HCT116 (cell line): ENCODE measurements around the gene SUPT4H1. TPM values are rescaled to one million over a fixed set of nuclear protein-coding genes. Genes with fewer than 3 reads are reported as not detected.

Source experiments
- ATAC-seq: fragments of 200-7000 bp; cut with Tn5 transposase; 2 replicates; pipeline ENCODE4 v1.9.1; 2020; ENCODE audit warnings: mild to moderate bottlenecking, moderate library complexity
- BruUV-seq: library from RNA; stranded (reverse); fragments of 400-500 nt; replicated peaks from 2 replicates; lab custom pipeline; 2021; lab: Mats Ljungman, UMichigan
- CTCF ChIA-PET: fragments of 300-600 bp; sonication (Branson Sonifier 250); formaldehyde crosslinking; loops from one replicate; lab custom pipeline; 2021; ENCODE audit warnings: antibody characterized with exemption; lab: Charles Lee
- POLR2A ChIA-PET: fragments of 300-600, 350-600 bp; sonication (Branson Sonifier 250); formaldehyde crosslinking; loops from one replicate; lab custom pipeline; 2021; ENCODE audit warnings: antibody characterized with exemption; lab: Charles Lee
- RAD21 ChIA-PET, 2 experiments: fragments of 300-600 bp; sonication (Branson Sonifier 250); formaldehyde crosslinking; loops; one replicate each; lab custom pipeline; 2023; ENCODE audit warnings: low total read pairs in 2 of 2; ENCODE audit not compliant: uncharacterized antibody in 2 of 2, unreplicated experiment in 2 of 2, low non-redundant PET in 1 of 2; lab: Charles Lee
- DNase-seq: peaks from one replicate; pipeline ENCODE4 v3.0.0-alpha.2; 2010; ENCODE audit warnings: low read depth, low spot score
- H2AFZ ChIP-seq: fragments of 200-600 bp; shearing (Covaris generic), sonication (generic); 2 replicates; pipeline ENCODE4 v1.6.1; 2017; ENCODE audit warnings: low read depth, mixed run types, mixed read lengths, antibody characterized with exemption, low read length; ENCODE audit not compliant: poor library complexity, severe bottlenecking
- H3K27ac ChIP-seq: 2 replicates; pipeline ENCODE4 v1.5.1; 2012; ENCODE audit warnings: low read depth, low read length
- H3K27me3 ChIP-seq: fragments of 200-600 bp; sonication (generic); 2 replicates; pipeline ENCODE4 v1.6.1; 2016; ENCODE audit warnings: mixed run types, low read length, mixed read lengths; ENCODE audit not compliant: insufficient read depth
- H3K36me3 ChIP-seq, 2 experiments: fragments of 200-500 bp in 1 of 2; fragments of 200-600 bp in 1 of 2; sonication (Bioruptor generic) in 1 of 2; sonication (generic) in 1 of 2; 2 replicates each; pipeline versions ENCODE4 v1.5.1 to v1.6.1; 2014 to 2016; ENCODE audit warnings: low read length in 2 of 2, inconsistent platforms in 1 of 2, mixed read lengths in 1 of 2, mixed run types in 1 of 2; ENCODE audit not compliant: insufficient read depth in 2 of 2, control insufficient read depth in 1 of 2
- H3K4me1 ChIP-seq, 2 experiments: fragments of 200-600 bp in 1 of 2; sonication (generic) in 1 of 2; 2 replicates each; pipeline versions ENCODE4 v1.5.1 to v1.6.1; 2012 to 2017; ENCODE audit warnings: low read length in 2 of 2, inconsistent platforms in 1 of 2, mild to moderate bottlenecking in 1 of 2, mixed read lengths in 1 of 2, mixed run types in 1 of 2, moderate library complexity in 1 of 2; ENCODE audit not compliant: insufficient read depth in 2 of 2, control insufficient read depth in 1 of 2
- H3K4me2 ChIP-seq: fragments of 200-600 bp; sonication (generic); 2 replicates; pipeline ENCODE4 v1.6.1; 2017; ENCODE audit warnings: mixed run types, low read length, mixed read lengths
- H3K4me3 ChIP-seq, 2 experiments: fragments of 200-600 bp in 1 of 2; sonication (generic) in 1 of 2; replicated peaks in 1 of 2; 2 replicates each; pipeline ENCODE4 v1.5.1; 2011 to 2016; ENCODE audit warnings: low read length in 2 of 2, control low read depth in 1 of 2, low read depth in 1 of 2, mild to moderate bottlenecking in 1 of 2, mixed read lengths in 1 of 2, mixed run types in 1 of 2
- H3K79me2 ChIP-seq: fragments of 200-600 bp; sonication (generic); 2 replicates; pipeline ENCODE4 v1.6.1; 2017; ENCODE audit warnings: mild to moderate bottlenecking, mixed run types, low read length, moderate library complexity, mixed read lengths; ENCODE audit not compliant: insufficient read depth
- H3K9ac ChIP-seq: fragments of 200-600 bp; sonication (generic); 2 replicates; pipeline ENCODE4 v1.6.1; 2016; ENCODE audit warnings: low read length, mixed read lengths
- H3K9me2 ChIP-seq: fragments of 200-600 bp; sonication (generic), shearing (Covaris generic); 2 replicates; pipeline ENCODE4 v1.6.1; 2017; ENCODE audit warnings: mixed run types, mild to moderate bottlenecking, moderate library complexity; ENCODE audit not compliant: insufficient read depth
- H3K9me3 ChIP-seq, 2 experiments: fragments of 200-500 bp in 1 of 2; fragments of 200-600 bp in 1 of 2; sonication (Bioruptor generic) in 1 of 2; sonication (generic) in 1 of 2; 2 replicates each; pipeline ENCODE4 v1.6.1; 2014 to 2017; ENCODE audit warnings: low read length in 2 of 2, mixed read lengths in 2 of 2, inconsistent platforms in 1 of 2, low read depth in 1 of 2, mild to moderate bottlenecking in 1 of 2, mixed run types in 1 of 2, moderate library complexity in 1 of 2; ENCODE audit not compliant: control insufficient read depth in 1 of 2, insufficient read depth in 1 of 2
- H4K20me1 ChIP-seq: fragments of 200-600 bp; sonication (generic), shearing (Covaris generic); 2 replicates; pipeline ENCODE4 v1.6.1; 2017; ENCODE audit warnings: mixed run types, mild to moderate bottlenecking, moderate library complexity; ENCODE audit not compliant: insufficient read depth
- CEBPB ChIP-seq: IDR thresholded peaks from 2 replicates; pipeline ENCODE4 v1.6.1; 2012; ENCODE audit warnings: low read depth
- EZH2phosphoT487 ChIP-seq: fragments of 200-600 bp; IDR thresholded peaks from 2 replicates; pipeline ENCODE4 v1.6.1; 2018; ENCODE audit warnings: antibody characterized with exemption, borderline replicate concordance
- POLR2AphosphoS5 ChIP-seq: IDR thresholded peaks from 2 replicates; pipeline ENCODE4 v1.6.1; 2011; ENCODE audit warnings: mild to moderate bottlenecking, low read depth, low read length, moderate library complexity
- TCF7L2 ChIP-seq: IDR thresholded peaks from 2 replicates; pipeline ENCODE4 v1.7.0; 2011; ENCODE audit warnings: borderline replicate concordance, inconsistent platforms; ENCODE audit not compliant: insufficient read depth, insufficient read length; ENCODE audit errors: extremely low read depth
- intact Hi-C: fragments of 100-400 bp; cut with micrococcal nuclease; formaldehyde crosslinking; loops from 2 replicates; pipeline ENCODE4 v1.10.0; 2022
- total RNA-seq: library from RNA; stranded (reverse); gene quantifications from one replicate; pipeline ENCODE4 v1.2.1, GENCODE V29; 2021; ENCODE audit not compliant: unreplicated experiment
- TF ChIP-seq, protein P1 (sequence below): IDR thresholded peaks from 2 replicates; pipeline ENCODE4 v1.6.1; 2012
- TF ChIP-seq, protein P2 (sequence below): IDR thresholded peaks from 2 replicates; pipeline ENCODE4 v1.6.1; 2012; ENCODE audit warnings: low read depth
- TF ChIP-seq, protein P3 (sequence below): IDR thresholded peaks from 2 replicates; pipeline ENCODE4 v1.6.1; 2011; ENCODE audit warnings: mild to moderate bottlenecking, low read length, moderate library complexity; ENCODE audit not compliant: insufficient replicate concordance; ENCODE audit errors: extremely low read depth

Gene SUPT4H1
- total RNA-seq, 1 experiment from 2014 or later: 118 TPM

DNA sequence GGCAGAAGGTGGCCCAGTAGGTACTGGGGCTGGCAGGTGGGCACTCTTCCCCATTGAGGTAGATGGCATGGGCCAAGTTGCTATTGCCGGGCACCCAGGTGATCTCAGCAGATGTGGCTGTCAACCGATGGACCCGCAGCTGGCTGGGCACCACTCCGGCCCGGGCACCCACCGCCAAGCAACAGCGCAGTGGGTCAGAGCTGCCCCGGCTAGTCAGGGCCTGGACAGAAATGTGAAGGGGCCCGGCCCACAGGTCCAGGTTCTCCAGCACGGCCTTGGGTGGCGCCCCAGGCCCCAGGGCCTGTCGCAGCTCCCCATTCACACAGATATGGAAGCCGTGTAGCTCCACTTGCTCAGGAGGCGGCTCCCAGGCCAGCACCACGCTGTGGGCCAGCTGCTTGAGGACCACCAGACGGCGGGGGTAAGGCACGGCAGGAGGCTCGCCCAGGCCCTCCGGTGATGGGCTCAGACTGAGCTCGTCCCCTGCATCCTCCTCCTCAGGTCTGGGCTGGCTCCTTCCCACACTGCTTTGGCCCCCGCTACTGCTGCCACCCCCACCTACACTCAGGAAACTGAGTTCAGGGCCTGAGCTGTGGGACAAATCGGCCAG lies 39.9 kb downstream of the SUPT4H1 start:
- Histone ChIP-seq H3K79me2 (no peaks in the 10 kb centered on the region), H3K27me3 (no peaks in the 10 kb centered on the region), H2AFZ (no peak overlapping the region), H3K4me2 (no peak overlapping the region), H3K4me3 (no peak overlapping the region), H3K36me3 (no peaks in the 10 kb centered on the region), H3K9me3 (no peaks in the 10 kb centered on the region), H4K20me1 (no peaks in the 10 kb centered on the region), H3K27ac (no peak overlapping the region), H3K9me2 (no peaks in the 10 kb centered on the region), H3K4me1 (peaks cover 2 to 6% of the 10 kb centered on the region in 2 experiments; a peak in 3 of 4 replicates)
- intact Hi-C loops: loop anchor here (10.0 kb wide), 1 partner anchor 693 kb away; no protein-coding TSS in a partner anchor
- ChIA-PET POLR2A (no interaction called here), RAD21 (interaction anchor here in 1 of 2 experiments (0.6 kb wide), 1 partner anchor 40 kb away, joined by 4 read pairs; the partner anchor contains the start of gene SUPT4H1), CTCF (interaction anchor here (0.7 to 7.6 kb wide), 4 partner anchors 8 to 136 kb away, joined by 3 to 124 read pairs (median 3); no protein-coding TSS in a partner anchor)
- no peak for ATAC-seq
- TF ChIP-seq, protein P1, sequence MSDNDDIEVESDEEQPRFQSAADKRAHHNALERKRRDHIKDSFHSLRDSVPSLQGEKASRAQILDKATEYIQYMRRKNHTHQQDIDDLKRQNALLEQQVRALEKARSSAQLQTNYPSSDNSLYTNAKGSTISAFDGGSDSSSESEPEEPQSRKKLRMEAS: no peak
- TF ChIP-seq POLR2AphosphoS5 (no peak), EZH2phosphoT487 (no peak), TCF7L2 (no peak), CEBPB (no peak)
- TF ChIP-seq, protein P2, sequence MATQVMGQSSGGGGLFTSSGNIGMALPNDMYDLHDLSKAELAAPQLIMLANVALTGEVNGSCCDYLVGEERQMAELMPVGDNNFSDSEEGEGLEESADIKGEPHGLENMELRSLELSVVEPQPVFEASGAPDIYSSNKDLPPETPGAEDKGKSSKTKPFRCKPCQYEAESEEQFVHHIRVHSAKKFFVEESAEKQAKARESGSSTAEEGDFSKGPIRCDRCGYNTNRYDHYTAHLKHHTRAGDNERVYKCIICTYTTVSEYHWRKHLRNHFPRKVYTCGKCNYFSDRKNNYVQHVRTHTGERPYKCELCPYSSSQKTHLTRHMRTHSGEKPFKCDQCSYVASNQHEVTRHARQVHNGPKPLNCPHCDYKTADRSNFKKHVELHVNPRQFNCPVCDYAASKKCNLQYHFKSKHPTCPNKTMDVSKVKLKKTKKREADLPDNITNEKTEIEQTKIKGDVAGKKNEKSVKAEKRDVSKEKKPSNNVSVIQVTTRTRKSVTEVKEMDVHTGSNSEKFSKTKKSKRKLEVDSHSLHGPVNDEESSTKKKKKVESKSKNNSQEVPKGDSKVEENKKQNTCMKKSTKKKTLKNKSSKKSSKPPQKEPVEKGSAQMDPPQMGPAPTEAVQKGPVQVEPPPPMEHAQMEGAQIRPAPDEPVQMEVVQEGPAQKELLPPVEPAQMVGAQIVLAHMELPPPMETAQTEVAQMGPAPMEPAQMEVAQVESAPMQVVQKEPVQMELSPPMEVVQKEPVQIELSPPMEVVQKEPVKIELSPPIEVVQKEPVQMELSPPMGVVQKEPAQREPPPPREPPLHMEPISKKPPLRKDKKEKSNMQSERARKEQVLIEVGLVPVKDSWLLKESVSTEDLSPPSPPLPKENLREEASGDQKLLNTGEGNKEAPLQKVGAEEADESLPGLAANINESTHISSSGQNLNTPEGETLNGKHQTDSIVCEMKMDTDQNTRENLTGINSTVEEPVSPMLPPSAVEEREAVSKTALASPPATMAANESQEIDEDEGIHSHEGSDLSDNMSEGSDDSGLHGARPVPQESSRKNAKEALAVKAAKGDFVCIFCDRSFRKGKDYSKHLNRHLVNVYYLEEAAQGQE: no peak
- TF ChIP-seq, protein P3, sequence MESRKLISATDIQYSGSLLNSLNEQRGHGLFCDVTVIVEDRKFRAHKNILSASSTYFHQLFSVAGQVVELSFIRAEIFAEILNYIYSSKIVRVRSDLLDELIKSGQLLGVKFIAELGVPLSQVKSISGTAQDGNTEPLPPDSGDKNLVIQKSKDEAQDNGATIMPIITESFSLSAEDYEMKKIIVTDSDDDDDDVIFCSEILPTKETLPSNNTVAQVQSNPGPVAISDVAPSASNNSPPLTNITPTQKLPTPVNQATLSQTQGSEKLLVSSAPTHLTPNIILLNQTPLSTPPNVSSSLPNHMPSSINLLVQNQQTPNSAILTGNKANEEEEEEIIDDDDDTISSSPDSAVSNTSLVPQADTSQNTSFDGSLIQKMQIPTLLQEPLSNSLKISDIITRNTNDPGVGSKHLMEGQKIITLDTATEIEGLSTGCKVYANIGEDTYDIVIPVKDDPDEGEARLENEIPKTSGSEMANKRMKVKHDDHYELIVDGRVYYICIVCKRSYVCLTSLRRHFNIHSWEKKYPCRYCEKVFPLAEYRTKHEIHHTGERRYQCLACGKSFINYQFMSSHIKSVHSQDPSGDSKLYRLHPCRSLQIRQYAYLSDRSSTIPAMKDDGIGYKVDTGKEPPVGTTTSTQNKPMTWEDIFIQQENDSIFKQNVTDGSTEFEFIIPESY: no peak
- TF ChIP-seq, all 23 proteins: peak for 0
- H3K9ac ChIP-seq: no peak overlapping the region
- no TSS peak for BruUV-seq
- DNase-seq: no peak
